ENCODE data around the gene ROR1. TPM values are rescaled to one million over a fixed set of nuclear protein-coding genes. Genes with fewer than 3 reads are reported as not detected.

ROR1 gene
- total and polyA plus RNA-seq, 10 of the 15 experiments (the other 5 are each of a cell fraction or from before 2014, with no cell fraction given) = 0.02 to 0.08 (median 0.05) TPM; not detected in 6

- TF ChIP-seq MEF2B (IDR thresholded peaks at IDR 0.05; ENCODE audit: partially characterized antibody, poor library complexity, severe bottlenecking) (no peak), ZBTB11 (CRISPR knock-in tag; IDR thresholded peaks at IDR 0.05) (no peak)
These were observed 75.3 kb downstream of the ROR1 start (continued) for GRCh38 chr1:63849149-63849548.

- H3K27ac ChIP-seq (ENCODE audit: control insufficient read depth, insufficient read depth) = no peak overlapping the region
- no peak overlapping the region for H3K9ac ChIP-seq (ENCODE audit: control insufficient read depth, insufficient read depth, low read length)
- H3K9me3 ChIP-seq (replicated peaks; ENCODE audit: control insufficient read depth, insufficient read depth, low read length) = no peaks in the 10 kb centered on the region
- RAD21 ChIA-PET (ENCODE audit: unreplicated experiment) = no interaction called here
- SMC1A ChIA-PET (ENCODE audit: uncharacterized antibody, unreplicated experiment) = no interaction called here
- WGBS (ENCODE audit: insufficient coverage, insufficient replicate concordance, low lambda C conversion rate, missing lambda C conversion rate) = 0% methylated on average over 3 of the region's 3 CpGs
- ATAC-seq (no peak), FAIRE-seq (no peak), DNase-seq (ENCODE audit: low read depth, low spot score) (no peak)
- CTCF ChIA-PET = interaction anchor here (1.2 kb wide), 1 partner anchor 162 kb away, joined by 5 read pairs; no protein-coding TSS in a partner anchor
- intact Hi-C loops (cut with micrococcal nuclease; ENCODE audit: unreplicated experiment) = no loop called here
- in situ Hi-C loops (cut with MboI) = no loop called here
- POLR2A ChIA-PET = no interaction called here
- no peaks in the 10 kb centered on the region for H3K36me3 ChIP-seq (ENCODE audit: control insufficient read depth in 2 of 2, insufficient read depth in 2 of 2, low read length in 1 of 2)
- no TSS peak for BruUV-seq (replicated peaks)
- H2AFZ ChIP-seq (ENCODE audit: control insufficient read depth, low read depth, low read length) = no peak overlapping the region
- no peaks in the 10 kb centered on the region for H3K4me1 ChIP-seq (ENCODE audit: control insufficient read depth, insufficient read depth, low read length)
- H3K79me2 ChIP-seq (ENCODE audit: control insufficient read depth, insufficient read depth, low read length) = no peaks in the 10 kb centered on the region
- no peaks in the 10 kb centered on the region for H3K27me3 ChIP-seq (replicated peaks in 1 of 2; ENCODE audit: control insufficient read depth in 2 of 2, insufficient read depth in 2 of 2, low read length in 1 of 2)
- H3K4me3 ChIP-seq = no peak overlapping the region
- no peaks in the 10 kb centered on the region for H4K20me1 ChIP-seq (ENCODE audit: control insufficient read depth, insufficient read depth)
- H3K4me2 ChIP-seq (ENCODE audit: control insufficient read depth, insufficient read depth) = no peak overlapping the region
- TF ChIP-seq ZBTB40 (IDR thresholded peaks at IDR 0.05; ENCODE audit: borderline replicate concordance) (no peak), SUZ12 (IDR thresholded peaks at IDR 0.05; ENCODE audit: unreplicated experiment) (no peak), MAX (IDR thresholded peaks at IDR 0.05; ENCODE audit: low read depth, low read length) (no peak), TAF1 (IDR thresholded peaks at IDR 0.05; ENCODE audit: borderline replicate concordance, low read depth, low read length) (no peak), YY1 (IDR thresholded peaks at IDR 0.05; ENCODE audit: low read depth, low read length) (no peak), NKRF (conservative IDR thresholded peaks at IDR 0.05) (no peak), WRNIP1 (IDR thresholded peaks at IDR 0.05; ENCODE audit: borderline replicate concordance, low read depth, low read length) (no peak), BCL11A (IDR thresholded peaks at IDR 0.05; ENCODE audit: low read depth, low read length) (no peak), EGR1 (IDR thresholded peaks at IDR 0.05; ENCODE audit: borderline replicate concordance in 1 of 2, low read depth in 2 of 2, low read length in 2 of 2) (no peak)
These were observed 80.3 kb downstream of the ROR1 start for GRCh38 chr1:63854091-63854490.
